ENCODE data around the gene DMRTC1.
"Not testable (repeated sequence)": the region's sequence is repeated elsewhere in the genome, so short reads cannot be mapped to it uniquely, and the experiment has no call there.

Gene DMRTC1

GRCh38 chrX:72943819-72944169 lies at the start of gene DMRTC1:
Gene DMRTC1, minus strand, starts transcription at chrX:72943837. Its CDS starts 68,143 bp downstream, at chrX:72875694.
- not testable (repeated sequence) for DNase-seq (ENCODE audit: low read depth, low spot score); H3K36me3 ChIP-seq (ENCODE audit: insufficient read depth, insufficient read length, low read length); H3K27me3 ChIP-seq (ENCODE audit: insufficient read depth, insufficient read length); H3K4me1 ChIP-seq (ENCODE audit: insufficient read depth, insufficient read length); H3K4me3 ChIP-seq (ENCODE audit: insufficient read length, low read depth); H3K9me3 ChIP-seq (ENCODE audit: insufficient read depth, low read length); H3K9ac ChIP-seq (ENCODE audit: insufficient read length, low read depth)

- H3K4me1 ChIP-seq (ENCODE audit: insufficient read depth, insufficient read length); H3K9me3 ChIP-seq (ENCODE audit: insufficient read depth, low read length); DNase-seq (ENCODE audit: low read depth, low spot score); H3K9ac ChIP-seq (ENCODE audit: insufficient read length, low read depth); H3K36me3 ChIP-seq (ENCODE audit: insufficient read depth, insufficient read length, low read length); H3K27me3 ChIP-seq (ENCODE audit: insufficient read depth, insufficient read length); H3K4me3 ChIP-seq (ENCODE audit: insufficient read length, low read depth): not testable (repeated sequence)
Measured at GRCh38 chrX:72980894-72981469, 37.3 kb upstream of the DMRTC1 start.

- H3K36me3 ChIP-seq (ENCODE audit: insufficient read depth, insufficient read length, low read length); H3K4me1 ChIP-seq (ENCODE audit: insufficient read depth, insufficient read length); H3K9ac ChIP-seq (ENCODE audit: insufficient read length, low read depth); H3K27me3 ChIP-seq (ENCODE audit: insufficient read depth, insufficient read length); H3K9me3 ChIP-seq (ENCODE audit: insufficient read depth, low read length); DNase-seq (ENCODE audit: low read depth, low spot score); H3K4me3 ChIP-seq (ENCODE audit: insufficient read length, low read depth): not testable (repeated sequence)
Measured at GRCh38 chrX:72974885-72975284, 31.2 kb upstream of the DMRTC1 start.

- DNase-seq (ENCODE audit: low read depth, low spot score); H3K9me3 ChIP-seq (ENCODE audit: insufficient read depth, low read length); H3K36me3 ChIP-seq (ENCODE audit: insufficient read depth, insufficient read length, low read length); H3K4me3 ChIP-seq (ENCODE audit: insufficient read length, low read depth); H3K4me1 ChIP-seq (ENCODE audit: insufficient read depth, insufficient read length); H3K27me3 ChIP-seq (ENCODE audit: insufficient read depth, insufficient read length); H3K9ac ChIP-seq (ENCODE audit: insufficient read length, low read depth): not testable (repeated sequence)
Measured at GRCh38 chrX:72971859-72972258, 28.2 kb upstream of the DMRTC1 start.

GRCh38 chrX:72959971-72960370 lies 16.3 kb upstream of the DMRTC1 start:
- H3K9ac ChIP-seq (ENCODE audit: insufficient read length, low read depth); H3K4me3 ChIP-seq (ENCODE audit: insufficient read length, low read depth); DNase-seq (ENCODE audit: low read depth, low spot score); H3K27me3 ChIP-seq (ENCODE audit: insufficient read depth, insufficient read length); H3K36me3 ChIP-seq (ENCODE audit: insufficient read depth, insufficient read length, low read length); H3K4me1 ChIP-seq (ENCODE audit: insufficient read depth, insufficient read length); H3K9me3 ChIP-seq (ENCODE audit: insufficient read depth, low read length): not testable (repeated sequence)

- not testable (repeated sequence) for H3K9ac ChIP-seq (ENCODE audit: insufficient read length, low read depth); H3K4me1 ChIP-seq (ENCODE audit: insufficient read depth, insufficient read length); H3K4me3 ChIP-seq (ENCODE audit: insufficient read length, low read depth); H3K36me3 ChIP-seq (ENCODE audit: insufficient read depth, insufficient read length, low read length); DNase-seq (ENCODE audit: low read depth, low spot score); H3K27me3 ChIP-seq (ENCODE audit: insufficient read depth, insufficient read length); H3K9me3 ChIP-seq (ENCODE audit: insufficient read depth, low read length)
Measured at GRCh38 chrX:72943035-72943818, 410 bp downstream of the DMRTC1 start.

- not testable (repeated sequence) for H3K27me3 ChIP-seq (ENCODE audit: insufficient read depth, insufficient read length); H3K9ac ChIP-seq (ENCODE audit: insufficient read length, low read depth); H3K9me3 ChIP-seq (ENCODE audit: insufficient read depth, low read length); H3K4me1 ChIP-seq (ENCODE audit: insufficient read depth, insufficient read length); DNase-seq (ENCODE audit: low read depth, low spot score); H3K36me3 ChIP-seq (ENCODE audit: insufficient read depth, insufficient read length, low read length); H3K4me3 ChIP-seq (ENCODE audit: insufficient read length, low read depth)
Measured at GRCh38 chrX:72942272-72942671, 1.4 kb downstream of the DMRTC1 start.

GRCh38 chrX:72937906-72938305 lies 5.7 kb downstream of the DMRTC1 start, which contains the start of gene FAM236A:
Gene FAM236A, plus strand, starts transcription at chrX:72938206. Its CDS starts 57 bp downstream, at chrX:72938263.
- not testable (repeated sequence) for H3K4me3 ChIP-seq (ENCODE audit: insufficient read length, low read depth); H3K9me3 ChIP-seq (ENCODE audit: insufficient read depth, low read length); DNase-seq (ENCODE audit: low read depth, low spot score); H3K27me3 ChIP-seq (ENCODE audit: insufficient read depth, insufficient read length); H3K36me3 ChIP-seq (ENCODE audit: insufficient read depth, insufficient read length, low read length); H3K9ac ChIP-seq (ENCODE audit: insufficient read length, low read depth); H3K4me1 ChIP-seq (ENCODE audit: insufficient read depth, insufficient read length)

GRCh38 chrX:72936882-72937455 lies 6.7 kb downstream of the DMRTC1 start:
- H3K4me1 ChIP-seq (ENCODE audit: insufficient read depth, insufficient read length), result not testable (repeated sequence)

GRCh38 chrX:72936455-72936854 lies 7.2 kb downstream of the DMRTC1 start:
- not testable (repeated sequence) for H3K27me3 ChIP-seq (ENCODE audit: insufficient read depth, insufficient read length); H3K9me3 ChIP-seq (ENCODE audit: insufficient read depth, low read length); H3K9ac ChIP-seq (ENCODE audit: insufficient read length, low read depth); H3K4me3 ChIP-seq (ENCODE audit: insufficient read length, low read depth); H3K4me1 ChIP-seq (ENCODE audit: insufficient read depth, insufficient read length); H3K36me3 ChIP-seq (ENCODE audit: insufficient read depth, insufficient read length, low read length); DNase-seq (ENCODE audit: low read depth, low spot score)

More at GRCh38 chrX:72936882-72937455, 6.7 kb downstream of the DMRTC1 start:
- not testable (repeated sequence) for DNase-seq (ENCODE audit: low read depth, low spot score); H3K9me3 ChIP-seq (ENCODE audit: insufficient read depth, low read length); H3K36me3 ChIP-seq (ENCODE audit: insufficient read depth, insufficient read length, low read length); H3K4me3 ChIP-seq (ENCODE audit: insufficient read length, low read depth); H3K9ac ChIP-seq (ENCODE audit: insufficient read length, low read depth); H3K27me3 ChIP-seq (ENCODE audit: insufficient read depth, insufficient read length)

GRCh38 chrX:72932283-72932682 lies 11.4 kb downstream of the DMRTC1 start:
- H3K4me1 ChIP-seq (ENCODE audit: insufficient read depth, insufficient read length); H3K27me3 ChIP-seq (ENCODE audit: insufficient read depth, insufficient read length); DNase-seq (ENCODE audit: low read depth, low spot score); H3K9ac ChIP-seq (ENCODE audit: insufficient read length, low read depth); H3K9me3 ChIP-seq (ENCODE audit: insufficient read depth, low read length); H3K36me3 ChIP-seq (ENCODE audit: insufficient read depth, insufficient read length, low read length); H3K4me3 ChIP-seq (ENCODE audit: insufficient read length, low read depth): not testable (repeated sequence)

GRCh38 chrX:72916096-72916495 lies 27.5 kb downstream of the DMRTC1 start:
- not testable (repeated sequence) for H3K9ac ChIP-seq (ENCODE audit: insufficient read length, low read depth); H3K27me3 ChIP-seq (ENCODE audit: insufficient read depth, insufficient read length); DNase-seq (ENCODE audit: low read depth, low spot score); H3K9me3 ChIP-seq (ENCODE audit: insufficient read depth, low read length); H3K4me1 ChIP-seq (ENCODE audit: insufficient read depth, insufficient read length); H3K36me3 ChIP-seq (ENCODE audit: insufficient read depth, insufficient read length, low read length); H3K4me3 ChIP-seq (ENCODE audit: insufficient read length, low read depth)
